Mucosa of rectum (tissue), 2 donors: ENCODE measurements around the gene EIF6.

Source experiments
- H3K27ac ChIP-seq, 2 donors: one replicate each; pipeline ENCODE4 v1.7.0; 2013; ENCODE audit warnings: inconsistent platforms in 2 of 2, low read depth in 2 of 2, low read length in 2 of 2
- H3K27me3 ChIP-seq, 2 donors: one replicate each; pipeline ENCODE4 v1.7.0; 2013; ENCODE audit warnings: low read length in 2 of 2; ENCODE audit not compliant: control insufficient read depth in 2 of 2, insufficient read depth in 2 of 2
- H3K36me3 ChIP-seq, 2 donors: one replicate each; pipeline ENCODE4 v1.7.0; 2013; ENCODE audit warnings: low read length in 2 of 2; ENCODE audit not compliant: control insufficient read depth in 2 of 2, insufficient read depth in 2 of 2
- H3K4me1 ChIP-seq, 2 donors: one replicate each; pipeline ENCODE4 v1.7.0; 2013; ENCODE audit warnings: low read length in 2 of 2, mild to moderate bottlenecking in 1 of 2; ENCODE audit not compliant: control insufficient read depth in 2 of 2, insufficient read depth in 2 of 2
- H3K4me3 ChIP-seq, 2 donors: one replicate each; pipeline ENCODE4 v1.7.0; 2013; ENCODE audit warnings: low read length in 2 of 2
- H3K9ac ChIP-seq, 2 donors: one replicate each; pipeline ENCODE4 v1.7.0; 2013; ENCODE audit warnings: low read length in 2 of 2, low read depth in 1 of 2, mild to moderate bottlenecking in 1 of 2
- H3K9me3 ChIP-seq, 2 donors: one replicate each; pipeline ENCODE4 v1.7.0; 2013; ENCODE audit warnings: low read length in 2 of 2; ENCODE audit not compliant: control insufficient read depth in 2 of 2
- donor health status: healthy.
- donor health status: Normal muscosa, but diverticular disease.

The EIF6 gene

GRCh38 chr20:35302421-35303335, 18.1 kb upstream of the EIF6 start:
- H3K27me3 ChIP-seq: no peaks in the 10 kb centered on the region
- no peak overlapping the region for H3K9ac ChIP-seq
- H3K4me3 ChIP-seq: no peak overlapping the region
- no peak overlapping the region for H3K27ac ChIP-seq
- peaks cover 9 to 12% of the 10 kb centered on the region in 2 donors for H3K4me1 ChIP-seq
- peaks cover 2 to 5% of the 10 kb centered on the region in 2 donors for H3K36me3 ChIP-seq
- no peaks in the 10 kb centered on the region for H3K9me3 ChIP-seq

DNA sequence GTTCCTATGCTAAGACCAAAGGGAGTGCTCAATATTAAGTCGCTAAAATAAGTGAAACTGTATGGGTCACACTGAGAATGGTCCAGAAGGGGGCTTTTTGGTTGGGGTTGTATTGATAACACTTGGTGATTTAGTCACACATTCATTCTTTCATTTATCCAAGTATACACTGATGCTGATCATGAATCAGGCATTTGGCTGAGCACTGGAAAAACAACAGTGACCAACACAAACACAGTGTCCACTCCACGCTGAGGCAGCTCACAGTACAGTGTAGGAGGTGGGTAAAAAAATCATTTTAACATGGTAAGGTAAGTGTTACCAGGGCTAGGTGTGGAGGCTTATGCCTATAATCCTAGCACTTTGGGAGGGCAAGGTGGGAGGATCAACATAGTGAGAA, 16.9 kb upstream of the EIF6 start:
- H3K36me3 ChIP-seq: peaks cover 2 to 5% of the 10 kb centered on the region in 2 donors
- no peak overlapping the region for H3K4me3 ChIP-seq
- H3K27me3 ChIP-seq: no peaks in the 10 kb centered on the region
- no peak overlapping the region for H3K9ac ChIP-seq
- no peak overlapping the region for H3K27ac ChIP-seq
- H3K4me1 ChIP-seq: peaks cover 8 to 12% of the 10 kb centered on the region in 2 donors
- H3K9me3 ChIP-seq: no peaks in the 10 kb centered on the region

GRCh38 chr20:35300469-35301262, 16.1 kb upstream of the EIF6 start:
- Histone ChIP-seq H3K36me3 (peaks cover 0 to 1% of the 10 kb centered on the region in 2 donors), H3K9me3 (no peaks in the 10 kb centered on the region), H3K27ac (no peak overlapping the region), H3K27me3 (no peaks in the 10 kb centered on the region), H3K4me1 (peaks cover 6 to 9% of the 10 kb centered on the region in 2 donors), H3K9ac (no peak overlapping the region), H3K4me3 (no peak overlapping the region)

DNA sequence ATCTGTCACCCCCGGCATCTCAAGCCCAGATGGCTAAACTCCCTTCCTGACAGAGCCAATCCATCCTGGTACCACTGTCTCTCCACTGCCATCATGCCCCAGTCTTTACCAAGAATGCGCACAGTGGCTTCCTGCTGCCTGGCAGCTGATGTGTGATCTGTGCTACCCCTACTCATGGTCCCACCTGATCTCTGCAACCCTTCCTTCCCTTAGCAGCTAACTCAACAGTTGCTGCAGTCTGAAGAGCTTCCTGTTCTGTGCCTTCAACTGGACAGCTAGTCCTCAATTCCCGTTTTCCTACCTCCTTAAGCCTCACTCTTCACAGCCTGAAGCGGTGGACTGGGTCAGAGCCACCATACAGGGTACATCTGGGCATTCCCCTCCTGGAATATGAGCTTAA, 15.2 kb upstream of the EIF6 start:
- Histone ChIP-seq H3K27me3 (no peaks in the 10 kb centered on the region), H3K27ac (no peak overlapping the region), H3K36me3 (no peaks in the 10 kb centered on the region), H3K4me1 (peaks cover 6 to 9% of the 10 kb centered on the region in 2 donors), H3K9ac (no peak overlapping the region), H3K9me3 (no peaks in the 10 kb centered on the region), H3K4me3 (no peak overlapping the region)

- no peaks in the 10 kb centered on the region for H3K27me3 ChIP-seq
- H3K36me3 ChIP-seq: no peaks in the 10 kb centered on the region
- H3K9ac ChIP-seq: no peak overlapping the region
- no peak overlapping the region for H3K4me3 ChIP-seq
- H3K4me1 ChIP-seq: peaks cover 0 to 2% of the 10 kb centered on the region in 2 donors
- no peak overlapping the region for H3K27ac ChIP-seq
- no peaks in the 10 kb centered on the region for H3K9me3 ChIP-seq
Observed at GRCh38 chr20:35298264-35298663, 13.7 kb upstream of the EIF6 start.

GRCh38 chr20:35297740-35298139, 13.2 kb upstream of the EIF6 start:
- no peaks in the 10 kb centered on the region for H3K9me3 ChIP-seq
- no peak overlapping the region for H3K9ac ChIP-seq
- no peaks in the 10 kb centered on the region for H3K27me3 ChIP-seq
- H3K4me1 ChIP-seq: peaks cover 0 to 2% of the 10 kb centered on the region in 2 donors
- no peaks in the 10 kb centered on the region for H3K36me3 ChIP-seq
- H3K4me3 ChIP-seq: no peak overlapping the region
- no peak overlapping the region for H3K27ac ChIP-seq

- Histone ChIP-seq H3K36me3 (no peaks in the 10 kb centered on the region), H3K9ac (no peak overlapping the region), H3K9me3 (no peaks in the 10 kb centered on the region), H3K4me1 (peaks cover 0 to 2% of the 10 kb centered on the region in 2 donors), H3K4me3 (no peak overlapping the region), H3K27ac (no peak overlapping the region), H3K27me3 (no peaks in the 10 kb centered on the region)
Observed at GRCh38 chr20:35297155-35297554, 12.6 kb upstream of the EIF6 start.

- H3K27ac ChIP-seq: no peak overlapping the region
- H3K36me3 ChIP-seq: no peaks in the 10 kb centered on the region
- no peaks in the 10 kb centered on the region for H3K9me3 ChIP-seq
- no peak overlapping the region for H3K4me3 ChIP-seq
- peaks cover 0 to 2% of the 10 kb centered on the region in 2 donors for H3K4me1 ChIP-seq
- H3K9ac ChIP-seq: no peak overlapping the region
- H3K27me3 ChIP-seq: no peaks in the 10 kb centered on the region
Observed at GRCh38 chr20:35296101-35296554, 11.6 kb upstream of the EIF6 start.

DNA sequence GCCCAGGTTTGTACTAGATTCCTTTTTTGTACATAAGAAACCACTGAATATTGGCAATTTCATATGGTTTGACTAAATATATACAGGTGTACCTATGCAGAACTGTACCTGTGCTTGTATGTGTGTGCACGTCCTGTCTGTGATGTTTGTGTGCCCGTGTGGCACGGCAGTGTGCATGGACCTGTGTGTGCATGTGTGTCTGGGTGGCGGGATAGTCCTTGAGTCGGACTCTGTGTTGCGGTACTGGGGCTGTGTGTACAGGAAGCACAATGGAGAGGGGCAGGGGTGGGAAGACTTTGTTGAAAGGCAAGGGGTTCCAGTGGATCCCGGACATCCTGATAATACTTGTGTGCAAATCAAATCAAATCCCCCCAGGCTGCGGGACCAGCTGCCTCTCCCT, 11.1 kb upstream of the EIF6 start:
- Histone ChIP-seq H3K4me3 (no peak overlapping the region), H3K4me1 (peaks cover 0 to 2% of the 10 kb centered on the region in 2 donors), H3K9ac (no peak overlapping the region), H3K27me3 (no peaks in the 10 kb centered on the region), H3K36me3 (no peaks in the 10 kb centered on the region), H3K27ac (no peak overlapping the region), H3K9me3 (no peaks in the 10 kb centered on the region)

- Histone ChIP-seq H3K4me3 (no peak overlapping the region), H3K9me3 (no peaks in the 10 kb centered on the region), H3K4me1 (peaks cover 0 to 2% of the 10 kb centered on the region in 2 donors), H3K9ac (no peak overlapping the region), H3K36me3 (no peaks in the 10 kb centered on the region), H3K27me3 (no peaks in the 10 kb centered on the region), H3K27ac (no peak overlapping the region)
Observed at GRCh38 chr20:35295058-35295457, 10.5 kb upstream of the EIF6 start.
